Hepatocyte (in vitro differentiated cells): ENCODE measurements around the gene WIF1. TPM values are rescaled to one million over a fixed set of nuclear protein-coding genes. Genes with fewer than 3 reads are reported as not detected.

Experiments
- DNase-seq: peaks from one replicate; pipeline ENCODE4 v3.0.0-alpha.2; 2016; ENCODE audit warnings: low spot score
- H2AFZ ChIP-seq: fragments of 200-600 bp; sonication (generic); 2 replicates; pipeline ENCODE4 v1.6.0; 2016; ENCODE audit warnings: antibody characterized with exemption, mild to moderate bottlenecking
- H3K27ac ChIP-seq: fragments of 200-600 bp; sonication (generic); 2 replicates; pipeline ENCODE4 v1.5.1; 2016; ENCODE audit warnings: mild to moderate bottlenecking
- H3K27me3 ChIP-seq: fragments of 200-600 bp; sonication (generic); 2 replicates; pipeline ENCODE4 v1.6.1; 2016
- H3K36me3 ChIP-seq: fragments of 200-600 bp; sonication (generic); replicated peaks from 2 replicates; pipeline ENCODE4 v1.5.1; 2016; ENCODE audit warnings: low read depth; ENCODE audit not compliant: insufficient read depth
- H3K4me1 ChIP-seq: fragments of 200-600 bp; sonication (generic); 2 replicates; pipeline ENCODE4 v1.5.1; 2016; ENCODE audit warnings: mild to moderate bottlenecking, moderate library complexity; ENCODE audit not compliant: insufficient read depth
- H3K4me2 ChIP-seq: fragments of 200-600 bp; sonication (generic); 2 replicates; pipeline ENCODE4 v1.6.0; 2016
- H3K4me3 ChIP-seq: fragments of 200-600 bp; sonication (generic); 2 replicates; pipeline ENCODE4 v1.5.1; 2016; ENCODE audit warnings: mild to moderate bottlenecking
- H3K79me2 ChIP-seq: fragments of 200-600 bp; sonication (generic); 2 replicates; pipeline ENCODE4 v1.6.0; 2017; ENCODE audit warnings: mild to moderate bottlenecking
- H3K9me2 ChIP-seq: fragments of 200-600 bp; sonication (generic); replicated peaks from 2 replicates; pipeline ENCODE4 v1.6.0; 2017; ENCODE audit warnings: mild to moderate bottlenecking; ENCODE audit not compliant: insufficient read depth
- H3K9me3 ChIP-seq: fragments of 200-600 bp; sonication (generic); 2 replicates; pipeline ENCODE4 v1.5.1; 2016; ENCODE audit warnings: low read depth, mild to moderate bottlenecking
- H4K20me1 ChIP-seq: fragments of 200-600 bp; sonication (generic); 2 replicates; pipeline ENCODE4 v1.6.0; 2016; ENCODE audit warnings: mild to moderate bottlenecking; ENCODE audit not compliant: insufficient read depth, poor library complexity, severe bottlenecking
- CTCF ChIP-seq: fragments of 200-600 bp; sonication (generic); IDR thresholded peaks from 2 replicates; pipeline ENCODE4 v1.5.1; 2016; ENCODE audit warnings: antibody characterized with exemption, mild to moderate bottlenecking; ENCODE audit not compliant: poor library complexity
- EZH2 ChIP-seq: fragments of 200-600 bp; sonication (generic); IDR thresholded peaks from 2 replicates; pipeline ENCODE4 v1.6.1; 2016; ENCODE audit warnings: antibody characterized with exemption, mild to moderate bottlenecking, borderline replicate concordance
- EZH2phosphoT487 ChIP-seq: fragments of 200-600 bp; sonication (generic); IDR thresholded peaks from one replicate; pipeline ENCODE4 v1.6.1; 2018; ENCODE audit warnings: antibody characterized with exemption, mild to moderate bottlenecking, low read depth, moderate library complexity; ENCODE audit not compliant: unreplicated experiment, severe bottlenecking
- WGBS: methylation state at CpG from one replicate; pipeline ENCODE4 v1.1.6; 2016; ENCODE audit warnings: low lambda C conversion rate; ENCODE audit errors: missing lambda C conversion rate; 5-methylcytosine and 5-hydroxymethylcytosine counted together
- polyA plus RNA-seq: library from polyadenylated mRNA; unstranded; fragments of >200 nt; fragmentation: Nextera tagmentation; extraction: Ambion mirVana; gene quantifications from 2 replicates; pipeline ENCODE4 v1.2.1, GENCODE V29; 2016
- total RNA-seq: library from RNA; depleted of rRNA; stranded (reverse); fragments of >200 nt; gene quantifications from 2 replicates; pipeline ENCODE4 v1.2.3, GENCODE V29; 2014

The WIF1 gene
- total and polyA plus RNA-seq, 2 experiments from 2014 or later: 2.2 to 5.5 TPM

GRCh38 chr12:65162609-65163008 lies 41.5 kb upstream of the WIF1 start:
- Histone ChIP-seq H3K27me3 (no peaks in the 10 kb centered on the region), H2AFZ (no peak overlapping the region), H3K9me2 (no peaks in the 10 kb centered on the region), H3K4me3 (no peak overlapping the region), H3K4me2 (no peak overlapping the region), H3K9me3 (no peaks in the 10 kb centered on the region), H4K20me1 (no peaks in the 10 kb centered on the region), H3K36me3 (no peaks in the 10 kb centered on the region), H3K79me2 (no peaks in the 10 kb centered on the region), H3K27ac (no peak overlapping the region), H3K4me1 (no peaks in the 10 kb centered on the region)
- TF ChIP-seq EZH2phosphoT487: no peak
- no peak for TF ChIP-seq CTCF
- no peak for TF ChIP-seq EZH2
- DNase-seq: no peak
- 97% methylated on average over 1 of the region's 1 CpG for WGBS

- H3K4me2 ChIP-seq: no peak overlapping the region
- no peaks in the 10 kb centered on the region for H3K79me2 ChIP-seq
- no peak for DNase-seq
- no peaks in the 10 kb centered on the region for H3K9me3 ChIP-seq
- WGBS: 82% methylated on average over 4 of the region's 4 CpGs
- no peaks in the 10 kb centered on the region for H3K4me1 ChIP-seq
- H3K36me3 ChIP-seq: no peaks in the 10 kb centered on the region
- no peak overlapping the region for H2AFZ ChIP-seq
- H3K9me2 ChIP-seq: no peaks in the 10 kb centered on the region
- no peaks in the 10 kb centered on the region for H3K27me3 ChIP-seq
- H3K27ac ChIP-seq: no peak overlapping the region
- no peak overlapping the region for H3K4me3 ChIP-seq
- TF ChIP-seq EZH2: no peak
- no peak for TF ChIP-seq EZH2phosphoT487
- TF ChIP-seq CTCF: no peak
- H4K20me1 ChIP-seq: no peaks in the 10 kb centered on the region
Observed at GRCh38 chr12:65157091-65157490, 36.0 kb upstream of the WIF1 start.

- no peaks in the 10 kb centered on the region for H3K9me2 ChIP-seq
- H3K36me3 ChIP-seq: no peaks in the 10 kb centered on the region
- no peaks in the 10 kb centered on the region for H3K27me3 ChIP-seq
- H3K9me3 ChIP-seq: no peaks in the 10 kb centered on the region
- H3K4me1 ChIP-seq: no peaks in the 10 kb centered on the region
- no peaks in the 10 kb centered on the region for H3K79me2 ChIP-seq
- TF ChIP-seq EZH2phosphoT487 (no peak), CTCF (no peak)
- H3K4me2 ChIP-seq: no peak overlapping the region
- no peak overlapping the region for H3K27ac ChIP-seq
- no peak overlapping the region for H2AFZ ChIP-seq
- no peak for DNase-seq
- H4K20me1 ChIP-seq: no peaks in the 10 kb centered on the region
- WGBS: 90% methylated on average over 2 of the region's 2 CpGs
- no peak overlapping the region for H3K4me3 ChIP-seq
Observed at GRCh38 chr12:65156366-65156841, 35.3 kb upstream of the WIF1 start.

- TF ChIP-seq EZH2phosphoT487 (no peak), EZH2 (no peak), CTCF (no peak)
- H3K79me2 ChIP-seq: no peaks in the 10 kb centered on the region
- no peaks in the 10 kb centered on the region for H3K27me3 ChIP-seq
- H3K4me2 ChIP-seq: no peak overlapping the region
- WGBS: 65% methylated on average over 3 of the region's 3 CpGs
- no peak for DNase-seq
- no peak overlapping the region for H3K27ac ChIP-seq
- H2AFZ ChIP-seq: no peak overlapping the region
- no peaks in the 10 kb centered on the region for H3K9me3 ChIP-seq
- no peaks in the 10 kb centered on the region for H3K36me3 ChIP-seq
- no peak overlapping the region for H3K4me3 ChIP-seq
- no peaks in the 10 kb centered on the region for H3K9me2 ChIP-seq
- no peaks in the 10 kb centered on the region for H4K20me1 ChIP-seq
- H3K4me1 ChIP-seq: no peaks in the 10 kb centered on the region
Observed at GRCh38 chr12:65155784-65156183, 34.7 kb upstream of the WIF1 start.
